ENCODE results near the gene CDCA4. TPM values are rescaled to one million over a fixed set of nuclear protein-coding genes. Genes with fewer than 3 reads are reported as not detected.

Gene CDCA4
- total RNA-seq, 1 experiment from 2014 or later = 45.7 TPM

GRCh38 chr14:105014631-105015030 lies 6.3 kb downstream of the CDCA4 start:
- no peak for DNase-seq (ENCODE audit: low spot score)

GRCh38 chr14:105014032-105014431 lies 6.9 kb downstream of the CDCA4 start:
- DNase-seq (ENCODE audit: low spot score) = no peak

- no peak for DNase-seq (ENCODE audit: low spot score)
Measured at GRCh38 chr14:105013150-105013785, 7.6 kb downstream of the CDCA4 start.

GRCh38 chr14:105012171-105012985 lies 8.5 kb downstream of the CDCA4 start:
- no peak for DNase-seq (ENCODE audit: low spot score)

GRCh38 chr14:105011312-105011990 lies 9.4 kb downstream of the CDCA4 start:
- DNase-seq (ENCODE audit: low spot score) = no peak

- no peak for DNase-seq (ENCODE audit: low spot score)
Measured at GRCh38 chr14:105010891-105011291, 10.0 kb downstream of the CDCA4 start.

- DNase-seq (ENCODE audit: low spot score) = no peak
Measured at GRCh38 chr14:105010106-105010505, 10.8 kb downstream of the CDCA4 start.

- DNase-seq (ENCODE audit: low spot score) = no peak
Measured at GRCh38 chr14:105007593-105008264, 13.2 kb downstream of the CDCA4 start.

GRCh38 chr14:105006831-105007592 lies 13.9 kb downstream of the CDCA4 start:
- DNase-seq (ENCODE audit: low spot score) = no peak

GRCh38 chr14:105005929-105006830 lies 14.7 kb downstream of the CDCA4 start:
- no peak for DNase-seq (ENCODE audit: low spot score)

GRCh38 chr14:105005329-105005928 lies 15.5 kb downstream of the CDCA4 start:
- no peak for DNase-seq (ENCODE audit: low spot score)

GRCh38 chr14:104999361-104999760 lies 21.5 kb downstream of the CDCA4 start:
- no peak for DNase-seq (ENCODE audit: low spot score)

- no peak for DNase-seq (ENCODE audit: low spot score)
Measured at GRCh38 chr14:104998801-104999200, 22.1 kb downstream of the CDCA4 start.

GRCh38 chr14:104996483-104996882 lies 24.4 kb downstream of the CDCA4 start:
- no peak for DNase-seq (ENCODE audit: low spot score)

GRCh38 chr14:104996032-104996431 lies 24.9 kb downstream of the CDCA4 start:
- DNase-seq (ENCODE audit: low spot score) = no peak

- DNase-seq (ENCODE audit: low spot score) = no peak
Measured at GRCh38 chr14:104994978-104995377, 25.9 kb downstream of the CDCA4 start.

- DNase-seq (ENCODE audit: low spot score) = no peak
Measured at GRCh38 chr14:104993808-104994591, 26.9 kb downstream of the CDCA4 start.

GRCh38 chr14:104993306-104993705 lies 27.6 kb downstream of the CDCA4 start:
- no peak for DNase-seq (ENCODE audit: low spot score)

GRCh38 chr14:104992501-104992900 lies 28.4 kb downstream of the CDCA4 start:
- DNase-seq (ENCODE audit: low spot score) = no peak
